K562 (cell line): ENCODE results near the gene TLCD1. TPM values are rescaled to one million over a fixed set of nuclear protein-coding genes. Genes with fewer than 3 reads are reported as not detected.

Experiments
- AFF4 ChIP-seq: sonication (generic); formaldehyde crosslinking; IDR thresholded peaks from 2 replicates; pipeline ENCODE4 v1.8.0; 2023; ENCODE audit warnings: mild to moderate bottlenecking, missing genetic modification reagents
- BRD4 ChIP-seq: fragments of 200-600 bp; sonication (generic); IDR thresholded peaks from 2 replicates; pipeline ENCODE4 v1.6.1; 2017; ENCODE audit warnings: inconsistent platforms
- CCNT2 ChIP-seq: IDR thresholded peaks from 2 replicates; pipeline ENCODE4 v1.6.1; 2011; ENCODE audit warnings: borderline replicate concordance, low read depth, mild to moderate bottlenecking, moderate library complexity, mixed read lengths, low read length; ENCODE audit not compliant: insufficient read length; ENCODE audit errors: extremely low read depth
- CREB1 ChIP-seq, 2 experiments: sonication (generic) in 1 of 2; formaldehyde crosslinking in 1 of 2; IDR thresholded peaks; 2 replicates each; pipeline versions ENCODE4 v1.6.1 to v1.8.0; 2012 to 2022; ENCODE audit warnings: inconsistent platforms in 1 of 2, mild to moderate bottlenecking in 1 of 2, missing genetic modification reagents in 1 of 2, moderate library complexity in 1 of 2
- ELF2 ChIP-seq: fragments of 250-450 bp; sonication (Bioruptor Pico); IDR thresholded peaks from 2 replicates; pipeline ENCODE4 v1.5.0; 2021; ENCODE audit warnings: mild to moderate bottlenecking
- ELF4 ChIP-seq: fragments of 450-650 bp; formaldehyde crosslinking; IDR thresholded peaks from 2 replicates; pipeline ENCODE4 v1.4.0; 2022; ENCODE audit warnings: missing genetic modification characterization
- ETV1 ChIP-seq: fragments of 450-650 bp; conservative IDR thresholded peaks from 2 replicates; pipeline ENCODE4 v1.6.1; 2016; ENCODE audit warnings: missing genetic modification characterization, control low read depth, low read depth, missing compliant biosample characterization
- ETV5 ChIP-seq: sonication (generic); formaldehyde crosslinking; IDR thresholded peaks from 2 replicates; pipeline ENCODE4 v1.4.0; 2020; ENCODE audit warnings: low read depth, mild to moderate bottlenecking, missing genetic modification reagents
- GTF2F1 ChIP-seq: IDR thresholded peaks from 2 replicates; pipeline ENCODE4 v1.6.1; 2011; ENCODE audit warnings: low read depth, low read length, improper control_type of control experiment
- HDAC6 ChIP-seq: IDR thresholded peaks from 2 replicates; pipeline ENCODE4 v1.6.1; 2012; ENCODE audit warnings: low read depth, mild to moderate bottlenecking, control low read depth, inconsistent platforms, low read length, moderate library complexity
- PHF8 ChIP-seq: fragments of 200-600 bp; sonication (generic); IDR thresholded peaks from 2 replicates; pipeline ENCODE4 v1.6.1; 2012; ENCODE audit warnings: mixed run types, mild to moderate bottlenecking, inconsistent platforms, low read length, moderate library complexity, borderline replicate concordance
- RBM34 ChIP-seq: fragments of 200-400 bp; formaldehyde crosslinking; IDR thresholded peaks from 2 replicates; pipeline ENCODE4 v1.6.1; 2018; ENCODE audit warnings: low read length, borderline replicate concordance; ENCODE audit not compliant: insufficient read depth
- SNRNP70 ChIP-seq: fragments of 200-400 bp; formaldehyde crosslinking; optimal IDR thresholded peaks from 2 replicates; pipeline ENCODE3; 2017; ENCODE audit warnings: low read depth, low read length
- SP2 ChIP-seq: IDR thresholded peaks from 2 replicates; pipeline ENCODE4 v1.6.1; 2011; ENCODE audit warnings: mild to moderate bottlenecking, low read depth, low read length, moderate library complexity; ENCODE audit not compliant: poor library complexity, severe bottlenecking; ENCODE audit errors: extremely low read depth
- SRSF1 ChIP-seq: fragments of 200-400 bp; formaldehyde crosslinking; IDR thresholded peaks from 2 replicates; pipeline ENCODE4 v1.6.1; 2017; ENCODE audit warnings: mild to moderate bottlenecking, low read depth, low read length, moderate library complexity
- SUPT5H ChIP-seq: fragments of 450-650 bp; IDR thresholded peaks from 2 replicates; pipeline ENCODE4 v1.6.1; 2016
- TCF7 ChIP-seq: sonication (generic); IDR thresholded peaks from 2 replicates; pipeline ENCODE4 v1.6.1; 2016; ENCODE audit warnings: antibody characterized with exemption, borderline replicate concordance
- THAP12 ChIP-seq: fragments of 250-450 bp; sonication (Bioruptor Pico); IDR thresholded peaks from 2 replicates; pipeline ENCODE4 v1.9.0; 2021; ENCODE audit warnings: mild to moderate bottlenecking, inconsistent platforms
- ZNF124 ChIP-seq: sonication (generic); formaldehyde crosslinking; IDR thresholded peaks from 2 replicates; pipeline ENCODE4 v1.8.1; 2022; ENCODE audit warnings: missing genetic modification reagents
- ZNF134 ChIP-seq: fragments of 250-450 bp; sonication (Bioruptor Pico); conservative IDR thresholded peaks from 2 replicates; pipeline ENCODE4 v1.4.0; 2020
- ZNF165 ChIP-seq: fragments of 250-450 bp; sonication (Bioruptor Pico); IDR thresholded peaks from 2 replicates; pipeline ENCODE4 v1.4.0; 2020; ENCODE audit warnings: borderline replicate concordance
- polyA plus RNA-seq, 8 experiments: library from polyadenylated mRNA; depleted of rRNA in 4 of 8; stranded (reverse) in 5 of 8; unstranded in 3 of 8; fragments of >200 nt; fragmentation: Nextera tagmentation in 2 of 8; fragmentation: Illumina TruSeq in 1 of 8; extraction: Ambion mirVana in 2 of 8; extraction: Trizol in 1 of 8; gene quantifications; 2 replicates each; pipeline versions ENCODE4 v1.2.1 to v1.2.3, GENCODE V29; 2011 to 2014; ENCODE audit warnings: inconsistent platforms in 1 of 8, missing spikeins in 1 of 8
- total RNA-seq, 7 experiments: library from RNA; depleted of rRNA in 6 of 7; stranded (reverse); fragments of >200 nt in 6 of 7; fragmentation: Illumina TruSeq in 2 of 7; extraction: Trizol in 2 of 7; gene quantifications; 2 replicates each; pipeline versions ENCODE4 v1.2.1 to v1.2.3, GENCODE V29; 2011 to 2021; ENCODE audit warnings: low replicate concordance in 1 of 7
- TF ChIP-seq, protein P1 (sequence below): fragments of 250-450 bp; sonication (Bioruptor Pico); IDR thresholded peaks from 2 replicates; pipeline ENCODE4 v1.5.0; 2021

Gene TLCD1
- total and polyA plus RNA-seq, 9 of the 15 experiments (the other 6 are each of a cell fraction or from before 2014, with no cell fraction given) = 6.8 to 37.7 (median 21.7) TPM

DNA sequence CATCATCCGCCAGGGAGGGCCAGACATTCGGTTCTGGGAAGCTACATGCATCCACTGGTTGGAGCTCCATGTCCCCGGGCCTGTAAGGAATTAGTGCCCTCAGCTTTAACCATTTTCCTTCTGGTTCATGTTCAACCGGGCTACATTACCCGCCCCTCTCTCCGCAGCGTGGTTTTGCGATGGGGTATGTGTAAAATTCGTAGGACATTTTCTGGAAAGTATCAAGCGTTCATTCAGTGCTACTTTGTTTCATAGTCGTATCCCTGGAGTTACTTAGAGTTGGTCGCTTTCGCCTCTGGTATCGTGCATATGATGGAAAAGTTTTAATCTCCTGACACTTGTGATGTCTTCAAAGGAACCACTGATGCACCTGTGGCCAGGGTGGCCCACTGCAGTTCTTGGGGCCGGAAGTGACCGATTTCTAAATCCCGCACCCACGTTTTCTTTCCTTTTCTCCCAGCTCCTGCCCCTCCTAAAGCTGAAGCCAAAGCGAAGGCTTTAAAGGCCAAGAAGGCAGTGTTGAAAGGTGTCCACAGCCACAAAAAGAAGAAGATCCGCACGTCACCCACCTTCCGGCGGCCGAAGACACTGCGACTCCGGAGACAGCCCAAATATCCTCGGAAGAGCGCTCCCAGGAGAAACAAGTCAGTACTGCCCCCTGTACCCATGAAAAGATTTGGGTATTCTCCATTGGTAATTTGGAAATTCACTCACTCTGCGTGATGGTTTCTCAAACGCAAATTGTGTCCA, 5.6 kb downstream of the TLCD1 start (continued):
- no peak for TF ChIP-seq CCNT2
- TF ChIP-seq ZNF124 = no peak
- TF ChIP-seq ETV5 (CRISPR knock-in tag) = peak; percentile 42
- no peak for TF ChIP-seq GTF2F1
- TF ChIP-seq SRSF1 = no peak
- TF ChIP-seq, protein P1, sequence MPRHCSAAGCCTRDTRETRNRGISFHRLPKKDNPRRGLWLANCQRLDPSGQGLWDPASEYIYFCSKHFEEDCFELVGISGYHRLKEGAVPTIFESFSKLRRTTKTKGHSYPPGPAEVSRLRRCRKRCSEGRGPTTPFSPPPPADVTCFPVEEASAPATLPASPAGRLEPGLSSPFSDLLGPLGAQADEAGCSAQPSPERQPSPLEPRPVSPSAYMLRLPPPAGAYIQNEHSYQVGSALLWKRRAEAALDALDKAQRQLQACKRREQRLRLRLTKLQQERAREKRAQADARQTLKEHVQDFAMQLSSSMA (CRISPR knock-in tag) = no peak
- no peak for TF ChIP-seq SP2
- no peak for TF ChIP-seq HDAC6
- no peak for TF ChIP-seq RBM34
- TF ChIP-seq SUPT5H = peak; percentile 78
- TF ChIP-seq THAP12 = no peak
- peak; percentile 57 for TF ChIP-seq ETV1 (tag)
- TF ChIP-seq TCF7 = 0 out of 2 replicates have a peak, but pooled peaks have one; percentile 27
- TF ChIP-seq ELF2 = peak; percentile 7; the same call in 1 of the 2 replicates
- TF ChIP-seq ELF4 (CRISPR knock-in tag) = no peak
- peak; percentile 38 for TF ChIP-seq SNRNP70
- TF ChIP-seq AFF4 (CRISPR knock-in tag) = 0 out of 2 replicates have a peak, but pooled peaks have one; percentile 47
- TF ChIP-seq BRD4 = peak; percentile 96
- 0 out of 2 replicates have a peak, but pooled peaks have one; percentile 48 for TF ChIP-seq ZNF165
- TF ChIP-seq CREB1 (IDR thresholded peaks at IDR 0.05) = no peak
- TF ChIP-seq CREB1 (CRISPR knock-in tag; IDR thresholded peaks at IDR 0.05) = no peak
- no peak for TF ChIP-seq PHF8
- no peak for TF ChIP-seq ZNF134
